HCT116 (cell line): ENCODE results near the gene EPHB2. TPM values are rescaled to one million over a fixed set of nuclear protein-coding genes. Genes with fewer than 3 reads are reported as not detected.

Experiments used
- ATAC-seq: fragments of 200-7000 bp; cut with Tn5 transposase; 2 replicates; pipeline ENCODE4 v1.9.1; 2020; ENCODE audit warnings: mild to moderate bottlenecking, moderate library complexity
- BruUV-seq: library from RNA; stranded (reverse); fragments of 400-500 nt; replicated peaks from 2 replicates; lab custom pipeline; 2021; lab: Mats Ljungman, UMichigan
- CTCF ChIA-PET: fragments of 300-600 bp; sonication (Branson Sonifier 250); formaldehyde crosslinking; loops from one replicate; lab custom pipeline; 2021; ENCODE audit warnings: antibody characterized with exemption; lab: Charles Lee
- POLR2A ChIA-PET: fragments of 300-600, 350-600 bp; sonication (Branson Sonifier 250); formaldehyde crosslinking; loops from one replicate; lab custom pipeline; 2021; ENCODE audit warnings: antibody characterized with exemption; lab: Charles Lee
- RAD21 ChIA-PET, 2 experiments: fragments of 300-600 bp; sonication (Branson Sonifier 250); formaldehyde crosslinking; loops; one replicate each; lab custom pipeline; 2023; ENCODE audit warnings: low total read pairs in 2 of 2; ENCODE audit not compliant: uncharacterized antibody in 2 of 2, unreplicated experiment in 2 of 2, low non-redundant PET in 1 of 2; lab: Charles Lee
- DNase-seq: peaks from one replicate; pipeline ENCODE4 v3.0.0-alpha.2; 2010; ENCODE audit warnings: low read depth, low spot score
- H2AFZ ChIP-seq: fragments of 200-600 bp; shearing (Covaris generic), sonication (generic); 2 replicates; pipeline ENCODE4 v1.6.1; 2017; ENCODE audit warnings: low read depth, mixed run types, mixed read lengths, antibody characterized with exemption, low read length; ENCODE audit not compliant: poor library complexity, severe bottlenecking
- H3K27ac ChIP-seq: 2 replicates; pipeline ENCODE4 v1.5.1; 2012; ENCODE audit warnings: low read depth, low read length
- H3K27me3 ChIP-seq: fragments of 200-600 bp; sonication (generic); 2 replicates; pipeline ENCODE4 v1.6.1; 2016; ENCODE audit warnings: mixed run types, low read length, mixed read lengths; ENCODE audit not compliant: insufficient read depth
- H3K36me3 ChIP-seq, 2 experiments: fragments of 200-500 bp in 1 of 2; fragments of 200-600 bp in 1 of 2; sonication (Bioruptor generic) in 1 of 2; sonication (generic) in 1 of 2; 2 replicates each; pipeline versions ENCODE4 v1.5.1 to v1.6.1; 2014 to 2016; ENCODE audit warnings: low read length in 2 of 2, inconsistent platforms in 1 of 2, mixed read lengths in 1 of 2, mixed run types in 1 of 2; ENCODE audit not compliant: insufficient read depth in 2 of 2, control insufficient read depth in 1 of 2
- H3K4me1 ChIP-seq, 2 experiments: fragments of 200-600 bp in 1 of 2; sonication (generic) in 1 of 2; 2 replicates each; pipeline versions ENCODE4 v1.5.1 to v1.6.1; 2012 to 2017; ENCODE audit warnings: low read length in 2 of 2, inconsistent platforms in 1 of 2, mild to moderate bottlenecking in 1 of 2, mixed read lengths in 1 of 2, mixed run types in 1 of 2, moderate library complexity in 1 of 2; ENCODE audit not compliant: insufficient read depth in 2 of 2, control insufficient read depth in 1 of 2
- H3K4me2 ChIP-seq: fragments of 200-600 bp; sonication (generic); 2 replicates; pipeline ENCODE4 v1.6.1; 2017; ENCODE audit warnings: mixed run types, low read length, mixed read lengths
- H3K4me3 ChIP-seq, 2 experiments: fragments of 200-600 bp in 1 of 2; sonication (generic) in 1 of 2; replicated peaks in 1 of 2; 2 replicates each; pipeline ENCODE4 v1.5.1; 2011 to 2016; ENCODE audit warnings: low read length in 2 of 2, control low read depth in 1 of 2, low read depth in 1 of 2, mild to moderate bottlenecking in 1 of 2, mixed read lengths in 1 of 2, mixed run types in 1 of 2
- H3K79me2 ChIP-seq: fragments of 200-600 bp; sonication (generic); 2 replicates; pipeline ENCODE4 v1.6.1; 2017; ENCODE audit warnings: mild to moderate bottlenecking, mixed run types, low read length, moderate library complexity, mixed read lengths; ENCODE audit not compliant: insufficient read depth
- H3K9ac ChIP-seq: fragments of 200-600 bp; sonication (generic); 2 replicates; pipeline ENCODE4 v1.6.1; 2016; ENCODE audit warnings: low read length, mixed read lengths
- H3K9me2 ChIP-seq: fragments of 200-600 bp; sonication (generic), shearing (Covaris generic); 2 replicates; pipeline ENCODE4 v1.6.1; 2017; ENCODE audit warnings: mixed run types, mild to moderate bottlenecking, moderate library complexity; ENCODE audit not compliant: insufficient read depth
- H3K9me3 ChIP-seq, 2 experiments: fragments of 200-500 bp in 1 of 2; fragments of 200-600 bp in 1 of 2; sonication (Bioruptor generic) in 1 of 2; sonication (generic) in 1 of 2; 2 replicates each; pipeline ENCODE4 v1.6.1; 2014 to 2017; ENCODE audit warnings: low read length in 2 of 2, mixed read lengths in 2 of 2, inconsistent platforms in 1 of 2, low read depth in 1 of 2, mild to moderate bottlenecking in 1 of 2, mixed run types in 1 of 2, moderate library complexity in 1 of 2; ENCODE audit not compliant: control insufficient read depth in 1 of 2, insufficient read depth in 1 of 2
- H4K20me1 ChIP-seq: fragments of 200-600 bp; sonication (generic), shearing (Covaris generic); 2 replicates; pipeline ENCODE4 v1.6.1; 2017; ENCODE audit warnings: mixed run types, mild to moderate bottlenecking, moderate library complexity; ENCODE audit not compliant: insufficient read depth
- CBX3 ChIP-seq: IDR thresholded peaks from 2 replicates; pipeline ENCODE4 v1.6.1; 2012; ENCODE audit warnings: low read depth
- CEBPB ChIP-seq: IDR thresholded peaks from 2 replicates; pipeline ENCODE4 v1.6.1; 2012; ENCODE audit warnings: low read depth
- EZH2phosphoT487 ChIP-seq: fragments of 200-600 bp; IDR thresholded peaks from 2 replicates; pipeline ENCODE4 v1.6.1; 2018; ENCODE audit warnings: antibody characterized with exemption, borderline replicate concordance
- POLR2AphosphoS5 ChIP-seq: IDR thresholded peaks from 2 replicates; pipeline ENCODE4 v1.6.1; 2011; ENCODE audit warnings: mild to moderate bottlenecking, low read depth, low read length, moderate library complexity
- REST ChIP-seq: IDR thresholded peaks from 2 replicates; pipeline ENCODE4 v1.6.1; 2012; ENCODE audit warnings: low read depth
- SRF ChIP-seq: IDR thresholded peaks from 2 replicates; pipeline ENCODE4 v1.6.1; 2012; ENCODE audit warnings: low read depth
- ZNF274 ChIP-seq: fragments of 200-500 bp; sonication (Bioruptor generic); IDR thresholded peaks from 2 replicates; pipeline ENCODE4 v1.6.1; 2014; ENCODE audit warnings: mild to moderate bottlenecking, low read depth, low read length, inconsistent platforms
- intact Hi-C: fragments of 100-400 bp; cut with micrococcal nuclease; formaldehyde crosslinking; loops from 2 replicates; pipeline ENCODE4 v1.10.0; 2022
- total RNA-seq: library from RNA; stranded (reverse); gene quantifications from one replicate; pipeline ENCODE4 v1.2.1, GENCODE V29; 2021; ENCODE audit not compliant: unreplicated experiment

The EPHB2 gene
- total RNA-seq, 1 experiment from 2014 or later, result 19.5 TPM

- no TSS peak for BruUV-seq
- Histone ChIP-seq H3K4me1 (no peaks in the 10 kb centered on the region; a peak in 1 of 4 replicates), H3K27me3 (no peaks in the 10 kb centered on the region), H3K9ac (no peak overlapping the region), H3K9me2 (no peaks in the 10 kb centered on the region), H3K36me3 (no peaks in the 10 kb centered on the region), H3K4me2 (no peak overlapping the region), H3K4me3 (no peak overlapping the region), H2AFZ (no peak overlapping the region), H4K20me1 (no peaks in the 10 kb centered on the region), H3K9me3 (no peaks in the 10 kb centered on the region), H3K79me2 (no peaks in the 10 kb centered on the region)
- CTCF ChIA-PET, result interaction anchor here (1.6 to 2.2 kb wide), 2 partner anchors 10 to 147 kb away, joined by 3 to 8 read pairs; no protein-coding TSS in a partner anchor
- intact Hi-C loops, result no loop called here
- DNase-seq (no peak), ATAC-seq (no peak)
- RAD21 ChIA-PET, result no interaction called here
- POLR2A ChIA-PET, result interaction anchor here (1.3 kb wide), 1 partner anchor 10 kb away, joined by 4 read pairs; no protein-coding TSS in a partner anchor
- TF ChIP-seq CEBPB, result no peak
- TF ChIP-seq EZH2phosphoT487, result no peak
- no peak for TF ChIP-seq POLR2AphosphoS5
- TF ChIP-seq ZNF274, result no peak
- TF ChIP-seq REST, result no peak
- no peak for TF ChIP-seq SRF
- no peak for TF ChIP-seq CBX3
- TF ChIP-seq, all 23 proteins: peak for 0
- H3K27ac ChIP-seq, result no peak overlapping the region
Observed at GRCh38 chr1:22851517-22851916, 140.9 kb downstream of the EPHB2 start.
